HepG2 (cell line): ENCODE data around the gene PIK3C2B. TPM values are rescaled to one million over a fixed set of nuclear protein-coding genes. Genes with fewer than 3 reads are reported as not detected.

Experiments used
- ATAC-seq: fragments of 200-7000 bp; cut with Tn5 transposase; 3 replicates; pipeline ENCODE4 v1.9.1; 2020; ENCODE audit warnings: mild to moderate bottlenecking, moderate library complexity
- BruUV-seq: library from RNA; stranded (reverse); fragments of 400-500 nt; replicated peaks from 2 replicates; lab custom pipeline; 2021; lab: Mats Ljungman, UMichigan
- CTCF ChIA-PET: fragments of 300-600 bp; formaldehyde crosslinking; extraction: SDS; loops from one replicate; lab custom pipeline; 2021; ENCODE audit warnings: low total read pairs, inconsistent platforms, low intra/inter-chr PET ratio; lab: Yijun Ruan, JAX
- POLR2A ChIA-PET: fragments of 350-600 bp; sonication (Branson Sonifier 250); formaldehyde crosslinking; loops from one replicate; lab custom pipeline; 2020; ENCODE audit warnings: antibody characterized with exemption, inconsistent platforms; lab: Yijun Ruan, JAX
- DNase-seq: peaks from one replicate; pipeline ENCODE4 v3.0.0-alpha.2; 2015; ENCODE audit warnings: low spot score
- FAIRE-seq: peaks from 3 replicates; lab custom pipeline; 2011; peaks lifted over from hg19 to GRCh38; lab: Jason Lieb, UNC
- H2AFZ ChIP-seq: one replicate; pipeline ENCODE4 v1.6.1; 2011; ENCODE audit warnings: low read length, inconsistent platforms
- H3K27ac ChIP-seq: fragments of 300-600 bp; 3 replicates; pipeline ENCODE4 v1.8.0; 2011; ENCODE audit warnings: mixed run types, mild to moderate bottlenecking, mixed read lengths, low read length, inconsistent platforms; ENCODE audit not compliant: insufficient read depth; ENCODE audit errors: extremely low read length
- H3K27me3 ChIP-seq, 2 experiments: fragments of 200-600 bp in 1 of 2; 2 replicates in 1 of 2; 3 replicates in 1 of 2; pipeline versions ENCODE4 v1.6.0 to v1.8.0; 2011; ENCODE audit warnings: low read length in 2 of 2, mild to moderate bottlenecking in 2 of 2, moderate library complexity in 2 of 2, inconsistent platforms in 1 of 2; ENCODE audit not compliant: insufficient read depth in 2 of 2, control insufficient read depth in 1 of 2
- H3K36me3 ChIP-seq, 2 experiments: fragments of 200-600 bp in 1 of 2; replicated peaks in 1 of 2; 2 replicates in 1 of 2; 3 replicates in 1 of 2; pipeline versions ENCODE4 v1.5.1 to v1.8.0; 2011; ENCODE audit warnings: low read length in 2 of 2, inconsistent platforms in 1 of 2; ENCODE audit not compliant: insufficient read depth in 2 of 2, control insufficient read depth in 1 of 2
- H3K4me1 ChIP-seq: 2 replicates; pipeline ENCODE4 v1.5.1; 2012; ENCODE audit warnings: low read length, inconsistent platforms; ENCODE audit not compliant: insufficient read depth
- H3K4me2 ChIP-seq: 2 replicates; pipeline ENCODE4 v1.6.0; 2011; ENCODE audit warnings: low read depth, low read length, inconsistent platforms
- H3K4me3 ChIP-seq, 3 experiments: fragments of 200-600 bp in 1 of 3; sonication (generic), shearing (Covaris generic) in 1 of 3; replicated peaks in 1 of 3; 2 replicates each; pipeline ENCODE4 v1.5.1; 2011 to 2016; ENCODE audit warnings: low read length in 3 of 3, inconsistent platforms in 2 of 3, low read depth in 2 of 3, mild to moderate bottlenecking in 2 of 3, control low read depth in 1 of 3, mixed read lengths in 1 of 3; ENCODE audit not compliant: insufficient read depth in 1 of 3
- H3K79me2 ChIP-seq: one replicate; pipeline ENCODE4 v1.6.1; 2011; ENCODE audit warnings: low read length, inconsistent platforms; ENCODE audit not compliant: insufficient read depth
- H3K9ac ChIP-seq: 2 replicates; pipeline ENCODE4 v1.6.0; 2011; ENCODE audit warnings: mild to moderate bottlenecking, low read depth, low read length, inconsistent platforms; ENCODE audit not compliant: insufficient read depth
- H3K9me3 ChIP-seq: 2 replicates; pipeline ENCODE4 v1.5.1; 2012; ENCODE audit warnings: mild to moderate bottlenecking, low read length
- H4K20me1 ChIP-seq: 2 replicates; pipeline ENCODE4 v1.6.0; 2011; ENCODE audit warnings: inconsistent platforms, mild to moderate bottlenecking, low read length, moderate library complexity; ENCODE audit not compliant: insufficient read depth
- ELF1 ChIP-seq: sonication (generic); formaldehyde crosslinking; IDR thresholded peaks from 2 replicates; pipeline ENCODE4 v1.4.0; 2020; ENCODE audit warnings: missing genetic modification reagents
- PREB ChIP-seq: sonication (generic); formaldehyde crosslinking; IDR thresholded peaks from 2 replicates; pipeline ENCODE4 v1.4.0; 2020; ENCODE audit warnings: missing genetic modification reagents
- SRSF9 ChIP-seq: fragments of 200-400 bp; formaldehyde crosslinking; IDR thresholded peaks from 2 replicates; pipeline ENCODE4 v1.6.1; 2018; ENCODE audit warnings: borderline replicate concordance, mild to moderate bottlenecking, low read depth, low read length; ENCODE audit not compliant: insufficient read depth, poor library complexity, severe bottlenecking
- ZNF136 ChIP-seq: sonication (generic); formaldehyde crosslinking; IDR thresholded peaks from 2 replicates; pipeline ENCODE4 v1.8.1; 2022; ENCODE audit warnings: low read depth, mild to moderate bottlenecking, moderate library complexity, missing genetic modification reagents
- ZNF260 ChIP-seq: sonication (generic); formaldehyde crosslinking; IDR thresholded peaks from 2 replicates; pipeline ENCODE4 v1.4.0; 2020; ENCODE audit warnings: missing genetic modification reagents, low read depth, mild to moderate bottlenecking, borderline replicate concordance
- ZNF326 ChIP-seq: sonication (generic); formaldehyde crosslinking; IDR thresholded peaks from 2 replicates; pipeline ENCODE4 v1.4.0; 2020; ENCODE audit warnings: missing genetic modification reagents, borderline replicate concordance
- ZNF337 ChIP-seq: sonication (generic); formaldehyde crosslinking; IDR thresholded peaks from 2 replicates; pipeline ENCODE4 v1.5.1; 2020; ENCODE audit warnings: missing genetic modification reagents, low read depth, mild to moderate bottlenecking, borderline replicate concordance
- ZNF772 ChIP-seq: sonication (generic); formaldehyde crosslinking; IDR thresholded peaks from 2 replicates; pipeline ENCODE4 v1.5.0; 2020; ENCODE audit warnings: mild to moderate bottlenecking, missing genetic modification reagents
- WGBS: methylation state at CpG from one replicate; pipeline ENCODE4 v1.1.6; 2017; ENCODE audit warnings: low lambda C conversion rate; 5-methylcytosine and 5-hydroxymethylcytosine counted together
- in situ Hi-C: cut with HindIII; loops from 2 replicates; pipeline ENCODE4 v1.10.0; 2017; ENCODE audit warnings: low pct_unique_long_range_greater_than_20kb; ENCODE audit not compliant: extremely low pct_ligation_motif_present
- intact Hi-C: fragments of 100-400 bp; cut with micrococcal nuclease; formaldehyde crosslinking; loops from one replicate; pipeline ENCODE4 v1.10.0; 2022; ENCODE audit not compliant: unreplicated experiment
- polyA plus RNA-seq, 8 experiments: library from polyadenylated mRNA; depleted of rRNA in 3 of 8; stranded (reverse) in 7 of 8; unstranded in 1 of 8; fragments of >200 nt; fragmentation: Illumina TruSeq in 4 of 8; extraction: Trizol in 4 of 8; gene quantifications; 2 replicates each; pipeline versions ENCODE4 v1.2.1 to v1.2.3, GENCODE V29; 2011 to 2016; ENCODE audit warnings: low read depth in 4 of 8, missing spikeins in 1 of 8, mixed read lengths in 1 of 8; ENCODE audit not compliant: insufficient read depth in 1 of 8
- total RNA-seq, 5 experiments: library from RNA; depleted of rRNA; stranded (reverse); fragments of >200 nt; fragmentation: Illumina TruSeq; extraction: Trizol; gene quantifications; 2 replicates each; pipeline ENCODE4 v1.2.3, GENCODE V29; 2016; ENCODE audit warnings: low read depth in 1 of 5
- TF ChIP-seq, protein P1 (sequence below): sonication (generic); formaldehyde crosslinking; conservative IDR thresholded peaks from 2 replicates; pipeline ENCODE4 v1.4.0; 2020; ENCODE audit warnings: missing genetic modification reagents

PIK3C2B gene
- total and polyA plus RNA-seq, 2 of the 13 experiments (the other 11 are each of a cell fraction or from before 2014, with no cell fraction given) = 3.4 to 4.5 TPM

DNA sequence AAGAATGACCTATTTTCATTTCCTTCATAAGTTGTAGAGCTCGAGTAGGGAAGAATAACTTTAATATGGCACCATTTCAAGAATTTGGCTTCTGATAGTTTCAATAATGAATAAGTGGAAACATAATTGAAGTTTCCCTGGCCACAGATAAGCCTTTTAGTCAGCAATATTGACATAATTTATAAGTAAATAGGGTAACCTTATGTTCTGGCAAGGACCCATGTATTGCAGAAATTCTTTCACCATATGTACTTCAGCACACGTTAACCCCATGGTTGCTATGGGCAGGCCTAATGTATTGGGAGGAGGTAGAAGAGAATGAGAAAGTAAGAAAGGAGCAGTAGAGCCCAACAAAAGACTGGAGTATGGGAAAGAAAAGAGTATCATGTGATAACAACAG lies 47.0 kb upstream of the PIK3C2B start:
- Histone ChIP-seq H2AFZ (no peak overlapping the region), H3K27ac (no peak overlapping the region), H3K4me1 (no peaks in the 10 kb centered on the region), H3K27me3 (no peaks in the 10 kb centered on the region; a peak in 1 of 5 replicates), H3K9me3 (no peaks in the 10 kb centered on the region), H3K4me3 (no peak overlapping the region), H4K20me1 (no peaks in the 10 kb centered on the region), H3K4me2 (no peak overlapping the region), H3K79me2 (no peaks in the 10 kb centered on the region), H3K36me3 (peaks cover 25 to 94% of the 10 kb centered on the region in 2 experiments), H3K9ac (no peak overlapping the region)
- ATAC-seq (no peak), DNase-seq (no peak), FAIRE-seq (no peak)
- no TSS peak for BruUV-seq
- POLR2A ChIA-PET = no interaction called here
- intact Hi-C loops = no loop called here
- no peak for TF ChIP-seq ZNF260
- TF ChIP-seq ZNF326 = no peak
- in situ Hi-C loops = no loop called here
- CTCF ChIA-PET = no interaction called here
- WGBS = 97% methylated on average over 2 of the region's 2 CpGs

- no peak for FAIRE-seq
- in situ Hi-C loops = no loop called here
- TF ChIP-seq PREB (CRISPR knock-in tag) (no peak), ELF1 (no peak), SRSF9 (no peak), ZNF772 (CRISPR knock-in tag) (no peak), ZNF136 (CRISPR knock-in tag) (no peak), ZNF337 (no peak)
- TF ChIP-seq, protein P1, sequence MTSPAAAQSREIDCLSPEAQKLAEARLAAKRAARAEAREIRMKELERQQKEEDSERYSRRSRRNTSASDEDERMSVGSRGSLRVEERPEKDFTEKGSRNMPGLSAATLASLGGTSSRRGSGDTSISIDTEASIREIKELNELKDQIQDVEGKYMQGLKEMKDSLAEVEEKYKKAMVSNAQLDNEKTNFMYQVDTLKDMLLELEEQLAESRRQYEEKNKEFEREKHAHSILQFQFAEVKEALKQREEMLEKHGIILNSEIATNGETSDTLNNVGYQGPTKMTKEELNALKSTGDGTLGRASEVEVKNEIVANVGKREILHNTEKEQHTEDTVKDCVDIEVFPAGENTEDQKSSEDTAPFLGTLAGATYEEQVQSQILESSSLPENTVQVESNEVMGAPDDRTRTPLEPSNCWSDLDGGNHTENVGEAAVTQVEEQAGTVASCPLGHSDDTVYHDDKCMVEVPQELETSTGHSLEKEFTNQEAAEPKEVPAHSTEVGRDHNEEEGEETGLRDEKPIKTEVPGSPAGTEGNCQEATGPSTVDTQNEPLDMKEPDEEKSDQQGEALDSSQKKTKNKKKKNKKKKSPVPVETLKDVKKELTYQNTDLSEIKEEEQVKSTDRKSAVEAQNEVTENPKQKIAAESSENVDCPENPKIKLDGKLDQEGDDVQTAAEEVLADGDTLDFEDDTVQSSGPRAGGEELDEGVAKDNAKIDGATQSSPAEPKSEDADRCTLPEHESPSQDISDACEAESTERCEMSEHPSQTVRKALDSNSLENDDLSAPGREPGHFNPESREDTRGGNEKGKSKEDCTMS = no peak
Measured at GRCh38 chr1:204532832-204533231, 38.2 kb upstream of the PIK3C2B start.

More at GRCh38 chr1:204532832-204533231, 38.2 kb upstream of the PIK3C2B start:
- no peaks in the 10 kb centered on the region for H3K9me3 ChIP-seq
- ATAC-seq = no peak
- no peaks in the 10 kb centered on the region for H4K20me1 ChIP-seq
- BruUV-seq = TSS peak; percentile 14
- H3K9ac ChIP-seq = no peak overlapping the region
- no peak overlapping the region for H3K27ac ChIP-seq
- no peaks in the 10 kb centered on the region for H3K4me1 ChIP-seq
- CTCF ChIA-PET = no interaction called here
- no peak overlapping the region for H3K4me3 ChIP-seq
- DNase-seq = no peak
- no peaks in the 10 kb centered on the region for H3K79me2 ChIP-seq
- intact Hi-C loops = no loop called here
- H2AFZ ChIP-seq = no peak overlapping the region
- POLR2A ChIA-PET = no interaction called here
- H3K27me3 ChIP-seq = no peaks in the 10 kb centered on the region; a peak in 1 of 5 replicates
- H3K36me3 ChIP-seq = peaks cover 25 to 81% of the 10 kb centered on the region in 2 experiments
- H3K4me2 ChIP-seq = no peak overlapping the region
